CD8-positive, alpha-beta memory T cell (primary cell): ENCODE data around the gene FARP2. TPM values are rescaled to one million over a fixed set of nuclear protein-coding genes. Genes with fewer than 3 reads are reported as not detected.
A peak's percentile ranks its signal among the peaks of the same experiment; 100 is the strongest.

Source experiments
- CTCF ChIA-PET: fragments of 350-600 bp; sonication (Branson Sonifier 250); formaldehyde crosslinking; loops from one replicate; lab custom pipeline; 2021; ENCODE audit warnings: antibody characterized with exemption; lab: Charles Lee
- POLR2A ChIA-PET: fragments of 350-600 bp; sonication (Branson Sonifier 250); formaldehyde crosslinking; loops from one replicate; lab custom pipeline; 2021; ENCODE audit warnings: antibody characterized with exemption; lab: Charles Lee
- DNase-seq, 5 donors: peaks; one replicate each; pipeline versions ENCODE4 v3.0.0 to v3.0.0-alpha.2; 2020 to 2022; ENCODE audit warnings: mixed read lengths in 1 of 5
- H3K27ac ChIP-seq: one replicate; pipeline ENCODE4 v1.7.0; 2013; ENCODE audit warnings: low read depth, mild to moderate bottlenecking, low read length, moderate library complexity
- H3K27me3 ChIP-seq: 2 replicates; pipeline ENCODE4 v1.7.0; 2013; ENCODE audit warnings: low read length, mild to moderate bottlenecking; ENCODE audit not compliant: insufficient read depth, poor library complexity, severe bottlenecking
- H3K36me3 ChIP-seq: 2 replicates; pipeline ENCODE4 v1.7.0; 2013; ENCODE audit warnings: mild to moderate bottlenecking, low read length, moderate library complexity; ENCODE audit not compliant: insufficient read depth
- H3K4me1 ChIP-seq: 2 replicates; pipeline ENCODE4 v1.7.0; 2013; ENCODE audit warnings: mild to moderate bottlenecking, low read length, moderate library complexity; ENCODE audit not compliant: insufficient read depth
- H3K4me3 ChIP-seq: 2 replicates; pipeline ENCODE4 v1.7.0; 2013; ENCODE audit warnings: mild to moderate bottlenecking, low read length
- H3K9me3 ChIP-seq: 2 replicates; pipeline ENCODE4 v1.7.0; 2013; ENCODE audit warnings: mild to moderate bottlenecking, low read length
- H3K27ac Mint-ChIP-seq, 8 donors: one replicate each; pipeline ENCODE4 v1.8.0; 2020 to 2021; ENCODE audit warnings: mixed read lengths in 8 of 8, mild to moderate bottlenecking in 6 of 8, inconsistent platforms in 3 of 8, moderate library complexity in 3 of 8
- H3K27me3 Mint-ChIP-seq, 2 donors: one replicate each; pipeline ENCODE4 v1.8.0; 2020 to 2021; ENCODE audit warnings: mixed read lengths in 2 of 2, mild to moderate bottlenecking in 1 of 2, moderate library complexity in 1 of 2
- H3K36me3 Mint-ChIP-seq, 3 donors: one replicate each; pipeline ENCODE4 v1.8.0; 2020 to 2021; ENCODE audit warnings: mixed read lengths in 3 of 3, inconsistent platforms in 1 of 3, mild to moderate bottlenecking in 1 of 3
- H3K4me1 Mint-ChIP-seq, 3 donors: one replicate each; pipeline ENCODE4 v1.8.0; 2020 to 2021; ENCODE audit warnings: mixed read lengths in 3 of 3, inconsistent platforms in 1 of 3, mild to moderate bottlenecking in 1 of 3
- H3K4me3 Mint-ChIP-seq, 7 donors: one replicate each; pipeline ENCODE4 v1.8.0; 2020 to 2021; ENCODE audit warnings: mixed read lengths in 7 of 7, mild to moderate bottlenecking in 6 of 7, moderate library complexity in 4 of 7, inconsistent platforms in 2 of 7
- H3K9me3 Mint-ChIP-seq, 5 donors: one replicate each; pipeline ENCODE4 v1.8.0; 2020 to 2022; ENCODE audit warnings: mixed read lengths in 5 of 5, mild to moderate bottlenecking in 3 of 5, moderate library complexity in 2 of 5, inconsistent platforms in 1 of 5
- polyA plus RNA-seq: library from polyadenylated mRNA; unstranded; fragments of 300-500 nt; fragmentation: Illumina TruSeq; gene quantifications from one replicate; pipeline ENCODE4 v1.2.3, GENCODE V29; 2021
- total RNA-seq, 2 experiments: library from RNA; stranded (reverse); gene quantifications; one replicate each; pipeline ENCODE4 v1.2.3, GENCODE V29; 2021

Gene FARP2
- total and polyA plus RNA-seq, 3 experiments from 2014 or later: 10.4 to 36.0 (median 32.8) TPM

GRCh38 chr2:241499146-241499965 is 143.3 kb downstream of the FARP2 start:
- Mint-ChIP-seq H3K36me3 (peaks cover 0 to 64% (median 0%) of the 10 kb centered on the region in 3 donors), H3K27me3 (no peaks in the 10 kb centered on the region), H3K4me3 (no peak overlapping the region), H3K4me1 (peaks cover 0 to 3% (median 3%) of the 10 kb centered on the region in 3 donors), H3K9me3 (no peaks in the 10 kb centered on the region), H3K27ac (no peak overlapping the region)
- DNase-seq: peak in 1 of 5 donors; percentile 33
- H3K4me1 ChIP-seq: no peaks in the 10 kb centered on the region
- ChIA-PET POLR2A (no interaction called here), CTCF (no interaction called here)
- no peaks in the 10 kb centered on the region for H3K36me3 ChIP-seq
- H3K27me3 ChIP-seq: no peaks in the 10 kb centered on the region
- H3K4me3 ChIP-seq: no peak overlapping the region
- no peaks in the 10 kb centered on the region for H3K9me3 ChIP-seq
- H3K27ac ChIP-seq: no peak overlapping the region

- Mint-ChIP-seq H3K4me1 (peaks cover 4 to 10% (median 4%) of the 10 kb centered on the region in 3 donors), H3K27me3 (no peaks in the 10 kb centered on the region), H3K27ac (no peak overlapping the region), H3K36me3 (peaks cover 0 to 59% (median 0%) of the 10 kb centered on the region in 3 donors), H3K9me3 (no peaks in the 10 kb centered on the region), H3K4me3 (no peak overlapping the region)
- Histone ChIP-seq H3K36me3 (no peaks in the 10 kb centered on the region), H3K4me1 (no peaks in the 10 kb centered on the region), H3K27me3 (no peaks in the 10 kb centered on the region), H3K9me3 (no peaks in the 10 kb centered on the region), H3K4me3 (no peak overlapping the region), H3K27ac (no peak overlapping the region)
- POLR2A ChIA-PET: no interaction called here
- no peak for DNase-seq
- CTCF ChIA-PET: no interaction called here
Observed at GRCh38 chr2:241500016-241500415, 143.9 kb downstream of the FARP2 start.

- Mint-ChIP-seq H3K27ac (no peak overlapping the region), H3K4me3 (no peak overlapping the region)
Observed at GRCh38 chr2:241500431-241500975, 144.4 kb downstream of the FARP2 start.

DNA sequence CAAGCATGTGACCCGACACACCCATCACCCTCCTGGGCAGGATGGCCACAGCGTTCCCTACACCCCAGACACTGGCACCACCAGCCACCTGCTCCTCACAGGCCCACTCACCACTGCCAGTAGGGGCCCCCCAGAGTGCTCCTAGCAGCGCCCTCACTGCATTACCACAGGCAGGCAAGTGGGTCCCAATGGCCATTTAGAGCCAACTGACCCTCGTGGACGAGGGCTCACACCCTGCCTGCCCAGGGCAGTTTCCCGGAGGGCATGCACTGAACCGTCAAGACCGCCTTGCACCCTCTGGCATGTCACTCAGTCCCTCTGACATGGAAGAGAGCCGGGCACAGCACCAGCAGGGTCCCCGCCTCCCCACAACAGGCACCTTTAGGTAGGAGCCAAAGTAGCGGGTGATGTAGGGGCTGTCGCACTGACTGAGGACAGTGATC is 145.0 kb downstream of the FARP2 start:
- H3K4me1 Mint-ChIP-seq: peaks cover 7 to 21% (median 9%) of the 10 kb centered on the region in 3 donors
- Histone ChIP-seq H3K27ac (no peak overlapping the region), H3K27me3 (no peaks in the 10 kb centered on the region), H3K36me3 (no peaks in the 10 kb centered on the region), H3K4me1 (no peaks in the 10 kb centered on the region), H3K9me3 (no peaks in the 10 kb centered on the region), H3K4me3 (no peak overlapping the region)
- no peak for DNase-seq
- ChIA-PET CTCF (no interaction called here), POLR2A (no interaction called here)
- no peaks in the 10 kb centered on the region for H3K9me3 Mint-ChIP-seq
- no peak overlapping the region for H3K4me3 Mint-ChIP-seq
- H3K27ac Mint-ChIP-seq: peak overlapping the region in 1 of 8 donors; percentile 41
- no peaks in the 10 kb centered on the region for H3K27me3 Mint-ChIP-seq
- H3K36me3 Mint-ChIP-seq: peaks cover 0 to 50% (median 0%) of the 10 kb centered on the region in 3 donors

More at GRCh38 chr2:241500431-241500975, 144.4 kb downstream of the FARP2 start:
- Histone ChIP-seq H3K27ac (no peak overlapping the region), H3K27me3 (no peaks in the 10 kb centered on the region), H3K9me3 (no peaks in the 10 kb centered on the region), H3K36me3 (no peaks in the 10 kb centered on the region), H3K4me3 (no peak overlapping the region), H3K4me1 (no peaks in the 10 kb centered on the region)
- no peaks in the 10 kb centered on the region for H3K27me3 Mint-ChIP-seq
- POLR2A ChIA-PET: no interaction called here
- peaks cover 7 to 15% (median 9%) of the 10 kb centered on the region in 3 donors for H3K4me1 Mint-ChIP-seq
- DNase-seq: no peak
- H3K9me3 Mint-ChIP-seq: no peaks in the 10 kb centered on the region
- peaks cover 0 to 55% (median 0%) of the 10 kb centered on the region in 3 donors for H3K36me3 Mint-ChIP-seq
- CTCF ChIA-PET: no interaction called here

DNA sequence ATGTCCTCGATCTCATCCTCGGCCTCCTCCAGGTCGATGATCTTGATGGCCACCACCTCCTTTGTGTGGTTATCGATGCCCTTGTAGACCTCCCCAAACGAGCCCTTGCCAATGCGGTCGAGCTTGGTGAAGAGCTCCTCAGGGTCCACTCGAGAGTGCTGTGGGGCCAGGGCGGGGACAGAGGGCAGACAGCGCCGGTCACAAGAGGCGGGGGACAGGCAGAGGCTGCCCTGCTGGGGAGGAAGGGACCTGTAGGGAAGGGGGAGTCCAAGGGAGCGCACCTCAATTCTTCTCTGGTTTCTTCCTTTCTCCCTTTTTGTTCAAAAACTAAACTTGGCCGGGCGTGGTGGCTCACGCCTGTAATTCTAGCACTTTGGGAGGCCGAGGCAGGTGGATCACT is 145.5 kb downstream of the FARP2 start:
- Histone ChIP-seq H3K4me1 (no peaks in the 10 kb centered on the region), H3K27me3 (no peaks in the 10 kb centered on the region), H3K9me3 (no peaks in the 10 kb centered on the region), H3K36me3 (no peaks in the 10 kb centered on the region), H3K4me3 (no peak overlapping the region), H3K27ac (no peak overlapping the region)
- CTCF ChIA-PET: no interaction called here
- Mint-ChIP-seq H3K9me3 (no peaks in the 10 kb centered on the region), H3K36me3 (peaks cover 0 to 46% (median 0%) of the 10 kb centered on the region in 3 donors), H3K27me3 (no peaks in the 10 kb centered on the region), H3K27ac (peak overlapping the region in 1 of 8 donors; percentile 87), H3K4me3 (no peak overlapping the region), H3K4me1 (peaks cover 7 to 24% (median 9%) of the 10 kb centered on the region in 3 donors)
- DNase-seq: peak in 1 of 5 donors; percentile 33
- POLR2A ChIA-PET: no interaction called here

GRCh38 chr2:241502281-241502680 is 146.2 kb downstream of the FARP2 start:
- H3K4me1 Mint-ChIP-seq: peaks cover 14 to 31% (median 16%) of the 10 kb centered on the region in 3 donors
- no peak overlapping the region for H3K27ac ChIP-seq
- no peaks in the 10 kb centered on the region for H3K36me3 ChIP-seq
- H3K4me3 Mint-ChIP-seq: no peak overlapping the region
- H3K4me3 ChIP-seq: no peak overlapping the region
- no peaks in the 10 kb centered on the region for H3K27me3 ChIP-seq
- no peaks in the 10 kb centered on the region for H3K9me3 ChIP-seq
- ChIA-PET CTCF (no interaction called here), POLR2A (no interaction called here)
- H3K9me3 Mint-ChIP-seq: no peaks in the 10 kb centered on the region
- no peak overlapping the region for H3K27ac Mint-ChIP-seq
- peak in 1 of 5 donors; percentile 19 for DNase-seq
- H3K36me3 Mint-ChIP-seq: peaks cover 0 to 42% (median 0%) of the 10 kb centered on the region in 3 donors
- no peaks in the 10 kb centered on the region for H3K27me3 Mint-ChIP-seq
- H3K4me1 ChIP-seq: peaks cover 6% of the 10 kb centered on the region

GRCh38 chr2:241503776-241504392 is 147.8 kb downstream of the FARP2 start:
- no peaks in the 10 kb centered on the region for H3K9me3 Mint-ChIP-seq
- peaks cover 15 to 36% (median 16%) of the 10 kb centered on the region in 3 donors for H3K4me1 Mint-ChIP-seq
- H3K9me3 ChIP-seq: no peaks in the 10 kb centered on the region
- H3K36me3 Mint-ChIP-seq: peaks cover 0 to 34% (median 0%) of the 10 kb centered on the region in 3 donors
- H3K4me1 ChIP-seq: peaks cover 9% of the 10 kb centered on the region
- H3K4me3 ChIP-seq: no peak overlapping the region
- H3K27me3 Mint-ChIP-seq: no peaks in the 10 kb centered on the region
- DNase-seq: peak in 1 of 5 donors; percentile 40
- H3K36me3 ChIP-seq: no peaks in the 10 kb centered on the region
- CTCF ChIA-PET: no interaction called here
- H3K27ac Mint-ChIP-seq: no peak overlapping the region
- H3K27me3 ChIP-seq: no peaks in the 10 kb centered on the region
- peak overlapping the region in 2 of 7 donors; percentile 24 to 74 for H3K4me3 Mint-ChIP-seq
- H3K27ac ChIP-seq: no peak overlapping the region
- POLR2A ChIA-PET: no interaction called here
